ENCODE data around the gene ATP6V1C2.

ATP6V1C2 gene

DNA sequence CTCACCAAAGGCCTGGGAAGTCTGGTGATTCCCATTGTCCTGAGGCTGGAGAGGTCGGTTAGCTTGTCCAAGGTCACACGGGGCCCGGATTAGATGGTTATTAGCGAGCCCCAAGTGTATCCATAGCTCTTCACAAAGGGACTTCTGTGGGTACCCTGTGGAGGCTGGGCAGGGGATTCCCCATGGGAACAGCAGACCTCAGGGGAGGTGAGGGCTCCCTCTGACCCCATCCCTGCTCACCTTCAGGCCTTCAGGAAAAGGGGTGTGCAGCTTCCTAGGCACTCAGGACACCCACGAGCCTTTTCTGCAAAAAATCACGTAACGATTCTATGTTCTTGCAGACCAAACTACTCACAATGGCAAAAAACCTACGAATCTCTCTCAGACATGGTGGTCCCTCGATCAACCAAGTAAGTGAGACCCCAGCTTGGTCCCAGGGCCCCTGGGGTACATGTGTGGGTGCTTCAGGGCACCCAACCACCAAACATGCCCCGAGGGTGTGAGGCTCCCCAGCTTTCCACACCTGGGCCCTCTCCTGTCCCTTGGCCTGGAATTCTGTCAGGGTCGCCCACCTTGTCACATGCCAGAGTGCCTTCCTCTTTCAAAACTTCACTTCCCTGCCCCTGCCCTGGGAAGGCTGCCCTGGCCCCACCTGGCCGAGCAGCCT is 50.9 kb downstream of the ATP6V1C2 start:
- no peaks in the 10 kb centered on the region for H3K27me3 ChIP-seq (ENCODE audit: control insufficient read depth in 1 of 2, insufficient read depth in 2 of 2, low read length in 2 of 2)
- no peaks in the 10 kb centered on the region for H3K4me1 ChIP-seq (ENCODE audit: insufficient read depth, low read length)
- no peak overlapping the region for H3K27ac ChIP-seq (ENCODE audit: low read depth, low read length)
- H3K36me3 ChIP-seq (ENCODE audit: insufficient read depth, low read length) = no peaks in the 10 kb centered on the region
- H3K9me3 ChIP-seq (ENCODE audit: low read length) = no peaks in the 10 kb centered on the region
- H3K4me3 ChIP-seq (ENCODE audit: low read depth in 1 of 2, low read length in 2 of 2) = no peak overlapping the region
- H3K9ac ChIP-seq (ENCODE audit: low read length) = no peak overlapping the region

- no peak overlapping the region for H3K9ac ChIP-seq (ENCODE audit: low read length)
- H3K4me3 ChIP-seq (ENCODE audit: low read depth in 1 of 2, low read length in 2 of 2) = no peak overlapping the region
- H3K27ac ChIP-seq (ENCODE audit: low read depth, low read length) = no peak overlapping the region
- H3K36me3 ChIP-seq (ENCODE audit: insufficient read depth, low read length) = no peaks in the 10 kb centered on the region
- no peaks in the 10 kb centered on the region for H3K9me3 ChIP-seq (ENCODE audit: low read length)
- H3K4me1 ChIP-seq (ENCODE audit: insufficient read depth, low read length) = no peaks in the 10 kb centered on the region
- H3K27me3 ChIP-seq (ENCODE audit: control insufficient read depth in 1 of 2, insufficient read depth in 2 of 2, low read length in 2 of 2) = no peaks in the 10 kb centered on the region
Measured at GRCh38 chr2:10772868-10773215, 51.4 kb downstream of the ATP6V1C2 start.

GRCh38 chr2:10773821-10774341 is 52.5 kb downstream of the ATP6V1C2 start:
- Histone ChIP-seq H3K27ac (ENCODE audit: low read depth, low read length) (no peak overlapping the region), H3K9me3 (ENCODE audit: low read length) (no peaks in the 10 kb centered on the region), H3K9ac (ENCODE audit: low read length) (no peak overlapping the region), H3K4me1 (ENCODE audit: insufficient read depth, low read length) (no peaks in the 10 kb centered on the region), H3K36me3 (ENCODE audit: insufficient read depth, low read length) (no peaks in the 10 kb centered on the region), H3K4me3 (ENCODE audit: low read depth in 1 of 2, low read length in 2 of 2) (no peak overlapping the region), H3K27me3 (ENCODE audit: control insufficient read depth in 1 of 2, insufficient read depth in 2 of 2, low read length in 2 of 2) (no peaks in the 10 kb centered on the region)

- no peaks in the 10 kb centered on the region for H3K4me1 ChIP-seq (ENCODE audit: insufficient read depth, low read length)
- no peak overlapping the region for H3K4me3 ChIP-seq (ENCODE audit: low read depth in 1 of 2, low read length in 2 of 2)
- no peaks in the 10 kb centered on the region for H3K27me3 ChIP-seq (ENCODE audit: control insufficient read depth in 1 of 2, insufficient read depth in 2 of 2, low read length in 2 of 2)
- no peaks in the 10 kb centered on the region for H3K9me3 ChIP-seq (ENCODE audit: low read length)
- no peaks in the 10 kb centered on the region for H3K36me3 ChIP-seq (ENCODE audit: insufficient read depth, low read length)
- H3K9ac ChIP-seq (ENCODE audit: low read length) = no peak overlapping the region
- no peak overlapping the region for H3K27ac ChIP-seq (ENCODE audit: low read depth, low read length)
Measured at GRCh38 chr2:10774394-10774793, 53.0 kb downstream of the ATP6V1C2 start.

GRCh38 chr2:10775021-10775780 is 53.8 kb downstream of the ATP6V1C2 start:
- no peak overlapping the region for H3K9ac ChIP-seq (ENCODE audit: low read length)
- no peak overlapping the region for H3K27ac ChIP-seq (ENCODE audit: low read depth, low read length)
- no peak overlapping the region for H3K4me3 ChIP-seq (ENCODE audit: low read depth in 1 of 2, low read length in 2 of 2)
- no peaks in the 10 kb centered on the region for H3K9me3 ChIP-seq (ENCODE audit: low read length)
- no peaks in the 10 kb centered on the region for H3K4me1 ChIP-seq (ENCODE audit: insufficient read depth, low read length)
- no peaks in the 10 kb centered on the region for H3K36me3 ChIP-seq (ENCODE audit: insufficient read depth, low read length)
- no peaks in the 10 kb centered on the region for H3K27me3 ChIP-seq (ENCODE audit: control insufficient read depth in 1 of 2, insufficient read depth in 2 of 2, low read length in 2 of 2)

- H3K27me3 ChIP-seq (ENCODE audit: control insufficient read depth in 1 of 2, insufficient read depth in 2 of 2, low read length in 2 of 2) = no peaks in the 10 kb centered on the region
- no peak overlapping the region for H3K4me3 ChIP-seq (ENCODE audit: low read depth in 1 of 2, low read length in 2 of 2)
- H3K9me3 ChIP-seq (ENCODE audit: low read length) = no peaks in the 10 kb centered on the region
- no peak overlapping the region for H3K27ac ChIP-seq (ENCODE audit: low read depth, low read length)
- H3K9ac ChIP-seq (ENCODE audit: low read length) = no peak overlapping the region
- no peaks in the 10 kb centered on the region for H3K4me1 ChIP-seq (ENCODE audit: insufficient read depth, low read length)
- H3K36me3 ChIP-seq (ENCODE audit: insufficient read depth, low read length) = peaks cover under 1% of the 10 kb centered on the region
Measured at GRCh38 chr2:10775831-10776230, 54.4 kb downstream of the ATP6V1C2 start.

DNA sequence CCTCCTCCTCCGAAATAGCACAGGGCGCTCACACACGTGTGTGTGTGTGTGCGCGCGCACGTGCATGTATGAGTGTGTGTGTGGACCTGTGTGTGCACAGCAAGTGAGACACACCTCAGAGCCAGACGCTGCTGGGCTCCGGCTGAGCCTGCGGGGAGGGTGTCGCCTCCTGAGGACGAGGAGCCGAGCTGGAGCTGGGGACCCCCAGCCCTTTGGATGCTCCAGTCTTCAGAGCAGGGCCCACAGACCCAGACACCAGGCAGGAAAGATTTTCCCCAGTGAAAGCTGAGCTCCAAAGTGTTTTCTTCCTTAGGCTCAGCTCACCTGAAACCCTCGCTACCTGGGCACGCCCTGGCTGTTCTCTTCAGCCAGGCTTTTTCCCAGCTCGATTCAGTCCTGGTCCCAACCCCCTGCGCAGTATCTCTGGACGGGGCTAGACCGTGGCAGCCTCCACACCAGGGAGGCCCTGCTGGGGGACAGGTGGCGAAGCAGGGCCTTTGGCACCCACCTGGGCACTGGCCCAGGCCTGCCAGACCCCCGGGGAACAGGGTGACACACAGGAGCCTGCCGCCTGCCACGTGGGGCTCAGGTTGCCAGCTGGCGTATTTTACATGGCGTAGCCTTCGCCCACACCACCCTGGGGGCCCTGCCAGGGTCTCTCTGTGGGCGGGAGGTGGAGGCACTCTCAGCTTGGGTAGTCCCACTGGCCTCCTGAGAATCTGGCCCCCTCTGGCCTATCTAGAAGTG is 55.0 kb downstream of the ATP6V1C2 start:
- Histone ChIP-seq H3K9ac (ENCODE audit: low read length) (no peak overlapping the region), H3K27me3 (ENCODE audit: control insufficient read depth in 1 of 2, insufficient read depth in 2 of 2, low read length in 2 of 2) (no peaks in the 10 kb centered on the region), H3K4me3 (ENCODE audit: low read depth in 1 of 2, low read length in 2 of 2) (no peak overlapping the region), H3K9me3 (ENCODE audit: low read length) (no peaks in the 10 kb centered on the region), H3K36me3 (ENCODE audit: insufficient read depth, low read length) (peaks cover 5% of the 10 kb centered on the region), H3K4me1 (ENCODE audit: insufficient read depth, low read length) (no peaks in the 10 kb centered on the region), H3K27ac (ENCODE audit: low read depth, low read length) (no peak overlapping the region)

- Histone ChIP-seq H3K9me3 (ENCODE audit: low read length) (no peaks in the 10 kb centered on the region), H3K36me3 (ENCODE audit: insufficient read depth, low read length) (peaks cover 11% of the 10 kb centered on the region), H3K27me3 (ENCODE audit: control insufficient read depth in 1 of 2, insufficient read depth in 2 of 2, low read length in 2 of 2) (no peaks in the 10 kb centered on the region), H3K27ac (ENCODE audit: low read depth, low read length) (no peak overlapping the region), H3K9ac (ENCODE audit: low read length) (no peak overlapping the region), H3K4me1 (ENCODE audit: insufficient read depth, low read length) (no peaks in the 10 kb centered on the region), H3K4me3 (ENCODE audit: low read depth in 1 of 2, low read length in 2 of 2) (no peak overlapping the region)
Measured at GRCh38 chr2:10777111-10777841, 55.8 kb downstream of the ATP6V1C2 start.

DNA sequence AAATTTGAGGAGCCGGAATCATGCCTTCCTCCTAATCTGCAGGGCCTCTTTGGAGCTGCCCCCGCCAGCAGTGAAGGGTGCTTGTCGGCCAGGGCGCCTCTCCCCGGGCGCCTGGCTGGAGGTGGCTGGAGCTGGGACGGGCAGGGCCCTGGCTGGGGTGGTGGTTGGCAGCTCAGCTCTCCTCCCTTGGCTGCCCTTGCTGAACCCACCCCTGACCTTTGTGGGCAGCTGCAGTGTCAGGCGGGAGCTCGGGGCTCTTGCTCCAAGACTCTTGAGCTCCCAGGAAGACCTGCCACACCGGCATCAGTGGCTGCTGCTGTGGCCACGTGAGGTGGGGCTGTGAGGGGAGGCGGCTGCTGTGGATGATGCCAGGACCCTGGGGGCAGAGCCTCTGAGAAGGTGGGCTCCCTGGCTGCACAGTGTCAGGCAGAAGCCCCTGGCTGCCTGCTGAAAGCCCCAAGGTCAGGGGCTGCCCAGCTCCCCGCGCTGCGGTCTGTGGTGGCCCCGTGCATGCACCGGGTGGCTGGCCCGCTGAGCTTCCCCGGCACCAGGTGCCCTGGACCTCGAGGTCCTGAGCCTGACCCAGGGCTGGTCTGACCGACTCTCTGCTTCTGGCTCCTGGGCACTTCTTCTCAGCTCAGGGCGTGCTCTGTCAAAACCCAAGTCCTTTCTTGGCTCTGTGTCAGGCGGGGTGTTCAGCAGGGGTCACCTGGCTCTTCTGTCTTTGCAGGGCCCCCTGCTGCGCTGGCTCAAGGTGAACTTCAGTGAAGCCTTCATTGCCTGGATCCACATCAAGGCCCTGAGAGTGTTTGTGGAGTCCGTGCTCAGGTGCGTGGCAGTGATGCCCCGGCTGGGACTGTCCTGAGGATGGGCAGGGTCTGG is 56.7 kb downstream of the ATP6V1C2 start:
- Histone ChIP-seq H3K27me3 (ENCODE audit: control insufficient read depth in 1 of 2, insufficient read depth in 2 of 2, low read length in 2 of 2) (no peaks in the 10 kb centered on the region), H3K9me3 (ENCODE audit: low read length) (no peaks in the 10 kb centered on the region), H3K4me3 (ENCODE audit: low read depth in 1 of 2, low read length in 2 of 2) (no peak overlapping the region), H3K27ac (ENCODE audit: low read depth, low read length) (no peak overlapping the region), H3K4me1 (ENCODE audit: insufficient read depth, low read length) (no peaks in the 10 kb centered on the region), H3K9ac (ENCODE audit: low read length) (no peak overlapping the region), H3K36me3 (ENCODE audit: insufficient read depth, low read length) (peaks cover 16% of the 10 kb centered on the region)

- Histone ChIP-seq H3K27me3 (ENCODE audit: control insufficient read depth in 1 of 2, insufficient read depth in 2 of 2, low read length in 2 of 2) (no peaks in the 10 kb centered on the region), H3K9me3 (ENCODE audit: low read length) (no peaks in the 10 kb centered on the region), H3K36me3 (ENCODE audit: insufficient read depth, low read length) (peaks cover 22% of the 10 kb centered on the region), H3K4me1 (ENCODE audit: insufficient read depth, low read length) (no peaks in the 10 kb centered on the region), H3K4me3 (ENCODE audit: low read depth in 1 of 2, low read length in 2 of 2) (no peak overlapping the region), H3K9ac (ENCODE audit: low read length) (no peak overlapping the region), H3K27ac (ENCODE audit: low read depth, low read length) (no peak overlapping the region)
Measured at GRCh38 chr2:10778724-10779115, 57.3 kb downstream of the ATP6V1C2 start.
